GM23338 (cell line): Measurements from ENCODE around the gene PROC.

Source experiments
- EZH2 ChIP-seq: fragments of 200-600 bp; sonication (generic); IDR thresholded peaks from one replicate; pipeline ENCODE4 v1.8.0; 2017; ENCODE audit warnings: antibody characterized with exemption, mild to moderate bottlenecking, low read depth; ENCODE audit not compliant: unreplicated experiment
- EZH2phosphoT487 ChIP-seq: fragments of 200-600 bp; sonication (generic); IDR thresholded peaks from one replicate; pipeline ENCODE4 v1.8.1; 2018; ENCODE audit warnings: antibody characterized with exemption; ENCODE audit not compliant: unreplicated experiment
- POLR2AphosphoS5 ChIP-seq: IDR thresholded peaks from 2 replicates; pipeline ENCODE4 v1.6.1; 2016; ENCODE audit warnings: antibody characterized with exemption, low read depth
- TF ChIP-seq, protein P1 (sequence below), 2 experiments: fragments of 200-600 bp in 1 of 2; sonication (generic) in 1 of 2; conservative IDR thresholded peaks; 2 replicates each; pipeline versions ENCODE4 v1.5.1 to v1.6.1; 2016 to 2017; ENCODE audit warnings: antibody characterized with exemption in 2 of 2, low read depth in 2 of 2, mild to moderate bottlenecking in 2 of 2, moderate library complexity in 1 of 2
- TF ChIP-seq, protein P2 (sequence below): fragments of 250-450 bp; sonication (Bioruptor Pico); IDR thresholded peaks from 2 replicates; pipeline ENCODE4 v1.5.0; 2020; ENCODE audit warnings: mild to moderate bottlenecking, moderate library complexity
- TF ChIP-seq, protein P3 (sequence below): IDR thresholded peaks from one replicate; pipeline ENCODE4 v1.6.1; 2018; ENCODE audit warnings: antibody characterized with exemption; ENCODE audit not compliant: unreplicated experiment

DNA sequence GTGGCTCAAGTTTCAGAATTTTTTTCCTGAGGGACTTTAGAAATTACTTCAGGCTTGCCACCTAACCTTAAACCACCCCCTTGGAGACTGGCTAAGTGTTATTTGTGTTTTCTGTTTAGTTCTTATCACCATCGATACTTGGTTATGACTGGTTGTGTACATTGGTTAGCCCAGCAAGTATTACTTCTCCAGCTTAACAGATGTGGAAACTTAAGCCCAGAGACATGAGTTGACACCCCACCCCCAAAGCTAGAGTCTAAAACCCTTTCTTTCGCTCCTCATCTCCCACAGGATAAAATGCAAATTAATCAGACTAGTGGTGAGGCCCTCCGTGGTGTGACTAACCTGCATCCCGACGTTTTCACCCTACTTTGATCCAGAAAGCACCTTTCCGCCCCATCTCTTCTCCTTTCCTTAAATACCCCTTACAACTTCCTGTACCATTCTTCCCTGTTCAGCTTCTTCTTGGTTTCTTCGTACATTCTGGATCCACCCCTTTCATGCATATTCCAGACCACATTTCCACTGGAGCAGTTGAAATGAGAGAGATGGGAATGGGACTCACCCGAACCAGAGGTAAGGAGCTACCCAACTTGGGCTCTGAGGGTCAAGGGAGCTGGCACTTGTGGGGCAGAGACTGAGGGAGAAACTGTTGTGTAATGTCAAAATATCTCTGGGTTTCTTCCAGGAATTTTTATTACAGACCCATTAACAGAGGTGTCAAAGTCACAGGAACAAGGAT, 29.6 kb upstream of the PROC start:
- TF ChIP-seq, protein P1, sequence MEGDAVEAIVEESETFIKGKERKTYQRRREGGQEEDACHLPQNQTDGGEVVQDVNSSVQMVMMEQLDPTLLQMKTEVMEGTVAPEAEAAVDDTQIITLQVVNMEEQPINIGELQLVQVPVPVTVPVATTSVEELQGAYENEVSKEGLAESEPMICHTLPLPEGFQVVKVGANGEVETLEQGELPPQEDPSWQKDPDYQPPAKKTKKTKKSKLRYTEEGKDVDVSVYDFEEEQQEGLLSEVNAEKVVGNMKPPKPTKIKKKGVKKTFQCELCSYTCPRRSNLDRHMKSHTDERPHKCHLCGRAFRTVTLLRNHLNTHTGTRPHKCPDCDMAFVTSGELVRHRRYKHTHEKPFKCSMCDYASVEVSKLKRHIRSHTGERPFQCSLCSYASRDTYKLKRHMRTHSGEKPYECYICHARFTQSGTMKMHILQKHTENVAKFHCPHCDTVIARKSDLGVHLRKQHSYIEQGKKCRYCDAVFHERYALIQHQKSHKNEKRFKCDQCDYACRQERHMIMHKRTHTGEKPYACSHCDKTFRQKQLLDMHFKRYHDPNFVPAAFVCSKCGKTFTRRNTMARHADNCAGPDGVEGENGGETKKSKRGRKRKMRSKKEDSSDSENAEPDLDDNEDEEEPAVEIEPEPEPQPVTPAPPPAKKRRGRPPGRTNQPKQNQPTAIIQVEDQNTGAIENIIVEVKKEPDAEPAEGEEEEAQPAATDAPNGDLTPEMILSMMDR (conservative IDR thresholded peaks at IDR 0.05; ENCODE audit: low read depth in 2 of 2): no peak
- TF ChIP-seq, protein P2, sequence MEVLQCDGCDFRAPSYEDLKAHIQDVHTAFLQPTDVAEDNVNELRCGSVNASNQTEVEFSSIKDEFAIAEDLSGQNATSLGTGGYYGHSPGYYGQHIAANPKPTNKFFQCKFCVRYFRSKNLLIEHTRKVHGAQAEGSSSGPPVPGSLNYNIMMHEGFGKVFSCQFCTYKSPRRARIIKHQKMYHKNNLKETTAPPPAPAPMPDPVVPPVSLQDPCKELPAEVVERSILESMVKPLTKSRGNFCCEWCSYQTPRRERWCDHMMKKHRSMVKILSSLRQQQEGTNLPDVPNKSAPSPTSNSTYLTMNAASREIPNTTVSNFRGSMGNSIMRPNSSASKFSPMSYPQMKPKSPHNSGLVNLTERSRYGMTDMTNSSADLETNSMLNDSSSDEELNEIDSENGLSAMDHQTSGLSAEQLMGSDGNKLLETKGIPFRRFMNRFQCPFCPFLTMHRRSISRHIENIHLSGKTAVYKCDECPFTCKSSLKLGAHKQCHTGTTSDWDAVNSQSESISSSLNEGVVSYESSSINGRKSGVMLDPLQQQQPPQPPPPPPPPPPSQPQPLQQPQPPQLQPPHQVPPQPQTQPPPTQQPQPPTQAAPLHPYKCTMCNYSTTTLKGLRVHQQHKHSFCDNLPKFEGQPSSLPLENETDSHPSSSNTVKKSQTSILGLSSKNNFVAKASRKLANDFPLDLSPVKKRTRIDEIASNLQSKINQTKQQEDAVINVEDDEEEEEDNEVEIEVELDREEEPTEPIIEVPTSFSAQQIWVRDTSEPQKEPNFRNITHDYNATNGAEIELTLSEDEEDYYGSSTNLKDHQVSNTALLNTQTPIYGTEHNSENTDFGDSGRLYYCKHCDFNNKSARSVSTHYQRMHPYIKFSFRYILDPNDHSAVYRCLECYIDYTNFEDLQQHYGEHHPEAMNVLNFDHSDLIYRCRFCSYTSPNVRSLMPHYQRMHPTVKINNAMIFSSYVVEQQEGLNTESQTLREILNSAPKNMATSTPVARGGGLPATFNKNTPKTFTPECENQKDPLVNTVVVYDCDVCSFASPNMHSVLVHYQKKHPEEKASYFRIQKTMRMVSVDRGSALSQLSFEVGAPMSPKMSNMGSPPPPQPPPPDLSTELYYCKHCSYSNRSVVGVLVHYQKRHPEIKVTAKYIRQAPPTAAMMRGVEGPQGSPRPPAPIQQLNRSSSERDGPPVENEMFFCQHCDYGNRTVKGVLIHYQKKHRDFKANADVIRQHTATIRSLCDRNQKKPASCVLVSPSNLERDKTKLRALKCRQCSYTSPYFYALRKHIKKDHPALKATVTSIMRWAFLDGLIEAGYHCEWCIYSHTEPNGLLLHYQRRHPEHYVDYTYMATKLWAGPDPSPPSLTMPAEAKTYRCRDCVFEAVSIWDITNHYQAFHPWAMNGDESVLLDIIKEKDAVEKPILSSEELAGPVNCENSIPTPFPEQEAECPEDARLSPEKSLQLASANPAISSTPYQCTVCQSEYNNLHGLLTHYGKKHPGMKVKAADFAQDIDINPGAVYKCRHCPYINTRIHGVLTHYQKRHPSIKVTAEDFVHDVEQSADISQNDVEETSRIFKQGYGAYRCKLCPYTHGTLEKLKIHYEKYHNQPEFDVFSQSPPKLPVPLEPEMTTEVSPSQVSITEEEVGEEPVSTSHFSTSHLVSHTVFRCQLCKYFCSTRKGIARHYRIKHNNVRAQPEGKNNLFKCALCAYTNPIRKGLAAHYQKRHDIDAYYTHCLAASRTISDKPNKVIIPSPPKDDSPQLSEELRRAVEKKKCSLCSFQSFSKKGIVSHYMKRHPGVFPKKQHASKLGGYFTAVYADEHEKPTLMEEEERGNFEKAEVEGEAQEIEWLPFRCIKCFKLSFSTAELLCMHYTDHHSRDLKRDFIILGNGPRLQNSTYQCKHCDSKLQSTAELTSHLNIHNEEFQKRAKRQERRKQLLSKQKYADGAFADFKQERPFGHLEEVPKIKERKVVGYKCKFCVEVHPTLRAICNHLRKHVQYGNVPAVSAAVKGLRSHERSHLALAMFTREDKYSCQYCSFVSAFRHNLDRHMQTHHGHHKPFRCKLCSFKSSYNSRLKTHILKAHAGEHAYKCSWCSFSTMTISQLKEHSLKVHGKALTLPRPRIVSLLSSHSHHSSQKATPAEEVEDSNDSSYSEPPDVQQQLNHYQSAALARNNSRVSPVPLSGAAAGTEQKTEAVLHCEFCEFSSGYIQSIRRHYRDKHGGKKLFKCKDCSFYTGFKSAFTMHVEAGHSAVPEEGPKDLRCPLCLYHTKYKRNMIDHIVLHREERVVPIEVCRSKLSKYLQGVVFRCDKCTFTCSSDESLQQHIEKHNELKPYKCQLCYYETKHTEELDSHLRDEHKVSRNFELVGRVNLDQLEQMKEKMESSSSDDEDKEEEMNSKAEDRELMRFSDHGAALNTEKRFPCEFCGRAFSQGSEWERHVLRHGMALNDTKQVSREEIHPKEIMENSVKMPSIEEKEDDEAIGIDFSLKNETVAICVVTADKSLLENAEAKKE (CRISPR knock-in tag): no peak
- TF ChIP-seq POLR2AphosphoS5 (no peak), EZH2phosphoT487 (no peak), EZH2 (no peak)
- TF ChIP-seq, protein P3, sequence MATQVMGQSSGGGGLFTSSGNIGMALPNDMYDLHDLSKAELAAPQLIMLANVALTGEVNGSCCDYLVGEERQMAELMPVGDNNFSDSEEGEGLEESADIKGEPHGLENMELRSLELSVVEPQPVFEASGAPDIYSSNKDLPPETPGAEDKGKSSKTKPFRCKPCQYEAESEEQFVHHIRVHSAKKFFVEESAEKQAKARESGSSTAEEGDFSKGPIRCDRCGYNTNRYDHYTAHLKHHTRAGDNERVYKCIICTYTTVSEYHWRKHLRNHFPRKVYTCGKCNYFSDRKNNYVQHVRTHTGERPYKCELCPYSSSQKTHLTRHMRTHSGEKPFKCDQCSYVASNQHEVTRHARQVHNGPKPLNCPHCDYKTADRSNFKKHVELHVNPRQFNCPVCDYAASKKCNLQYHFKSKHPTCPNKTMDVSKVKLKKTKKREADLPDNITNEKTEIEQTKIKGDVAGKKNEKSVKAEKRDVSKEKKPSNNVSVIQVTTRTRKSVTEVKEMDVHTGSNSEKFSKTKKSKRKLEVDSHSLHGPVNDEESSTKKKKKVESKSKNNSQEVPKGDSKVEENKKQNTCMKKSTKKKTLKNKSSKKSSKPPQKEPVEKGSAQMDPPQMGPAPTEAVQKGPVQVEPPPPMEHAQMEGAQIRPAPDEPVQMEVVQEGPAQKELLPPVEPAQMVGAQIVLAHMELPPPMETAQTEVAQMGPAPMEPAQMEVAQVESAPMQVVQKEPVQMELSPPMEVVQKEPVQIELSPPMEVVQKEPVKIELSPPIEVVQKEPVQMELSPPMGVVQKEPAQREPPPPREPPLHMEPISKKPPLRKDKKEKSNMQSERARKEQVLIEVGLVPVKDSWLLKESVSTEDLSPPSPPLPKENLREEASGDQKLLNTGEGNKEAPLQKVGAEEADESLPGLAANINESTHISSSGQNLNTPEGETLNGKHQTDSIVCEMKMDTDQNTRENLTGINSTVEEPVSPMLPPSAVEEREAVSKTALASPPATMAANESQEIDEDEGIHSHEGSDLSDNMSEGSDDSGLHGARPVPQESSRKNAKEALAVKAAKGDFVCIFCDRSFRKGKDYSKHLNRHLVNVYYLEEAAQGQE: no peak
